COLO668 (cell line): ENCODE data around the gene MID1IP1.

ENCODE experiments used
- DNase-seq: peaks from one replicate; lab custom pipeline; 2025; ENCODE audit not compliant: unreplicated experiment; lab: John Stamatoyannopoulos, UW

The MID1IP1 gene

GRCh38 chrX:38800981-38801845, at the start of gene MID1IP1:
Gene MID1IP1 (plus strand): TSS chrX:38801459. CDS start chrX:38804947, 3,488 bp downstream.
- DNase-seq = peak; percentile 92

- peak; percentile 24 for DNase-seq
Observed at GRCh38 chrX:38754102-38754790, 47.0 kb upstream of the MID1IP1 start.

GRCh38 chrX:38754818-38755718, 46.2 kb upstream of the MID1IP1 start:
- DNase-seq = no peak

- DNase-seq = no peak
Observed at GRCh38 chrX:38760883-38761282, 40.4 kb upstream of the MID1IP1 start.

GRCh38 chrX:38768079-38768478, 33.2 kb upstream of the MID1IP1 start:
- DNase-seq = no peak

- no peak for DNase-seq
Observed at GRCh38 chrX:38770152-38770551, 31.1 kb upstream of the MID1IP1 start.

GRCh38 chrX:38774249-38774648, 27.0 kb upstream of the MID1IP1 start:
- no peak for DNase-seq

GRCh38 chrX:38796946-38797345, 4.3 kb upstream of the MID1IP1 start:
- DNase-seq = no peak

GRCh38 chrX:38798956-38799355, 2.3 kb upstream of the MID1IP1 start:
- no peak for DNase-seq

GRCh38 chrX:38799995-38800580, 1.2 kb upstream of the MID1IP1 start:
- DNase-seq = no peak

GRCh38 chrX:38803243-38803587, 2.0 kb downstream of the MID1IP1 start:
- no peak for DNase-seq

GRCh38 chrX:38803588-38804431, 2.6 kb downstream of the MID1IP1 start:
- peak; percentile 91 for DNase-seq

- DNase-seq = no peak
Observed at GRCh38 chrX:38804432-38804681, 3.1 kb downstream of the MID1IP1 start.

- DNase-seq = peak; percentile 54
Observed at GRCh38 chrX:38804682-38805431, 3.6 kb downstream of the MID1IP1 start.

- DNase-seq = peak; percentile 72
Observed at GRCh38 chrX:38805432-38806389, 4.5 kb downstream of the MID1IP1 start.

GRCh38 chrX:38806875-38807621, 5.8 kb downstream of the MID1IP1 start:
- no peak for DNase-seq

- DNase-seq = no peak
Observed at GRCh38 chrX:38807873-38808272, 6.6 kb downstream of the MID1IP1 start.
